GM10847 (cell line): ENCODE results near the gene CEP95.

ENCODE experiments used
- POLR2A ChIP-seq: IDR thresholded peaks from 2 replicates; pipeline ENCODE4 v1.6.1; 2011; ENCODE audit not compliant: insufficient read length; ENCODE audit errors: extremely low read depth

The CEP95 gene

DNA sequence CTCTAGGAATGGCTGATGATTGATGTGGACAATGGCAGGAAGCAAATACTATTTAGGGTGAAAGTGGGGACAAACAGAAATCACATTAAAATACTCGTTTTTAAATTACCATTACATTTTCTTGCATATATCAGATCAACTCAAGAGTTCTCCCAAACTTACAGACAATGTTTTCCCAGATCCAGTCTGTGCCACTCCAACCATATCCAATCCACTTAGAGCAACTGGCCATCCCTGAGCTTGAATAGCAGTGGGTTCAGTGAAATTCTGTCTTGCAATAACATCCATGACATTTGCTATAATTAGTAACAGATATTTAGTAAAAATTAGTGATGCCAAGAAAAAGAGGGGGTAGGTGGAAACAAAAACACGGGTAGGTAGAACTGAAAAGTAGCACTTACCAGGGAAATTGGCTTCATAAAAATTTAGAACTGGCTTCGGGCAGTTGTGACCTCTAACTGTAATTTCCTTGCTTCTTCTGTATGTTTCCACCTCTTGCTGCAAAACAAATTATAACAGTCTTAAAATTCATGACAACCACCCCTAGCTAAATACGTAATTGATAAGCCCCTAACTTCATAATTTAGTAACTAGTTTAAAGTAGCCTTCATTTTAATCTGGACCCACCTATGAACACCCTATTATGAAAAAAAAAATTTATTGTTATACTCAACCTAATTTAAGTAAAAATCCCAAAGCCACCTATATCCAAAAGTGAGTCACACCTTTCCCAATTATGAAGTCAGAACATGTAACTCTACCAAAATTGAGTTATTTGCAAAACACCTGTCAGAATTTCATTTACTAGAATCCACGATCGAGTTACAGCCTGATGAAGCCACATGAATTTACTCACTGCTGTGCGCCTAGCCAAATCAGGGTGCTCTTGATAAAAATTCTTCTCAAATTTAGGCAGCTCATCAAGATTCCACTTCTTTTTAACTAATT lies 2.7 kb upstream of the CEP95 start:
- TF ChIP-seq POLR2A, result no peak

DNA sequence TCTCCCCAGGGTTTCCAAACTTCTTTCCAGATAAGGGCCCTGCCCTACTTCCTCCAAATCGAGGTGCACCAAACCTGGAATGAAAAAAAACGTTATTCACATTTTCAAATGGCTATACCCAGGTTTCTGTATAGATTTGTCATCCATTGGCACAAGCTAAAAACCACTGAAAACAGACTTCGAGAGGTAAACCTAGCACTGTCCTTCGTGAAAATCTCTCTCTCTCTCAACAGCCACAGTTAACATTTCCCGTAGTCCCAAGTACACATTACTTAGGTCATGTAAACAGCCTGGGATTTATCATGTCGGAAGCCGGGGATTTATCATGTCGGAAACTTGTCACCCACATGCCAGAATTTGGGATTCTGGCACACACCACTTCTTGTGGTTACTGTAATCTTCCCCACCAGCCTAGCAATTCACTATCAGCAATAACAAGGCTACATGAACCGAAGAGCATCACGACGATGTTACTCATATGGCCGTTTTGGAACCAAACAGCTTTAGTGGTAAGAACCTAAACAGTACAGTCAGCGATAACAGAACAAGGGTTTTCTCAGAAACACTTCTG lies 1.9 kb upstream of the CEP95 start:
- TF ChIP-seq POLR2A, result no peak

DNA sequence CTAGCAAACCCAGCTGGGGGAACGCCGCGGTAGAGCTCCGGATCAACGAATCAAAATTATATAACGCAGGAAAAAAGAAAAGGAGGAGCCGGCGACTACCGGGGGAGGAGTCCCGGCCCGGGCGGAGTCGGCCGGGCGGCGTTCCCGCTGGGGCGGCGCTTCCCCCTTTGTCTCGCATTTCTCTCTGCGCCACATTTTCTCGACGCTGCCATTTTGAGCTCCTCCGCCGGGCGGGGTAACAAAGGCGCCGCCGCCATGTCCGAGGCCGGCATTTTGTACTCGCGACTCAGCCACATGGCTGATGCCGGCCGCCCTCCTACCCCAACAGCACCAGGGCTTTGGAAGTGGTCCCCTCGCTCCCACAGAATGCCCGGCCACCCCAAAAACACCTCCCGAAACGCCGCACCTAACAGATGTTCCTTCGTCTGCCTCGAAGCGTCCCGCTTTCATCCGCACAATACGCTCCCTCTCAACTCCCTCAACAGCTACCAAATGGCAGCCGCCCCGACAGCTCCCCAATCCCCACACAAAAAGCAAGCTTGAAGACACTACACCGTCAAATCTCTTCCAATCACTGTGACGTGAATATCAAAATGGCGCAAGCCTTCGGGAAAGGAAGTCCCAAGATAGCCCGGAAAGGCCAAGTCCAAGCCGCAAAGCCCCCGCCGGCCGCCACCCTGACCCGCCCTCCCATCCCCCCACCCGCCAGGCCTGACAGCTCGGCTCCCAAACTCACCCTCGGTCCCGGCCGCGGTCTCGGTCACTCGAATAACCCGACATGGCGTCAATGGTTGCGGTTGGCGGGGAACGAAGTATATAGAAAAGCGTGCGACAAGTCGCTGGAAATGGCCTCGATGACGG lies 1.2 kb upstream of the CEP95 start:
- peak; percentile 60 for TF ChIP-seq POLR2A

GRCh38 chr17:64506201-64506575 lies 589 bp upstream of the CEP95 start, which contains the start of gene DDX5:
Gene DDX5 (minus strand): TSS chr17:64506289. CDS start chr17:64506119, 170 bp downstream.
- TF ChIP-seq POLR2A, result peak; percentile 99

GRCh38 chr17:64507413-64507782 lies 621 bp downstream of the CEP95 start:
- no peak for TF ChIP-seq POLR2A

GRCh38 chr17:64508683-64509082 lies 1.9 kb downstream of the CEP95 start:
- TF ChIP-seq POLR2A, result no peak

GRCh38 chr17:64509179-64509578 lies 2.4 kb downstream of the CEP95 start:
- TF ChIP-seq POLR2A, result no peak

DNA sequence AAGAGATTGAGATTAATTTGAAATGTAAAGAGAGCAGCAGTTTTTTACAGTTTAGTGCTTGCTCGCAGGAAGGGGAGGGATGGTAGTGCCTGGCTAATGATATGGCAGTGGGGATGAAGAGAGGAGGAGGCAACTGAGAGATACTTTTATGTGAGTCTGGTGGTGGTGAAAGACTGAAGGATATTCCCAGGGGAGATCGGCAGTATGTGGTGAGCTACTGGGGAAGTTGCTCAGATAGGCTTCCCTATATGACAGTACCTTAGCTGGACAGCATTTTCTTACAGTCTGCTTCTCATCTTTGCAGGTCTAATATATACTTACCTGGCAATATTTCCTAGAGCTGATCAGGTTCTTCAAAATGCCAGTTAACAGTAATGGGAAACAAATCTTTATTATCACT lies 8.6 kb downstream of the CEP95 start:
- no peak for TF ChIP-seq POLR2A

- TF ChIP-seq POLR2A, result no peak
Measured at GRCh38 chr17:64515829-64516228, 9.1 kb downstream of the CEP95 start.

DNA sequence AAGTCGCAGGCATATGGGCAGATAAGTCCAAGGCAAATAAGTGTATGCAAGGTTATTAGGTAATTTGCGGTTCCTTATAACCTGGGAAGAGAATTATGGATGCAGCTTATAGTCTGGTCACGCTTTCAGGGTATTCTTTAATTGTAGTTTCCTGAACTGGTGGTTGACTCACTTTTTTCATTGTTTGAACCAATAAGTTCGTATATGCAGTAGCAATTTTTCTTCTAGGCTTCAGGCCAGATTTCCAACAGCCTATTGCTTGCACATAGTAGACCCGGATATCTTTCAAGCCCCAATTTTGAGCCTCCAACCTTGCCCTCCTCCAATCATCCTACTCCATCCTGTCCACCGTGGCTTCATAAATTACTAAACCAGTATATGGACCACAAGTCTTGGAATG lies 12.8 kb downstream of the CEP95 start:
- TF ChIP-seq POLR2A, result no peak

DNA sequence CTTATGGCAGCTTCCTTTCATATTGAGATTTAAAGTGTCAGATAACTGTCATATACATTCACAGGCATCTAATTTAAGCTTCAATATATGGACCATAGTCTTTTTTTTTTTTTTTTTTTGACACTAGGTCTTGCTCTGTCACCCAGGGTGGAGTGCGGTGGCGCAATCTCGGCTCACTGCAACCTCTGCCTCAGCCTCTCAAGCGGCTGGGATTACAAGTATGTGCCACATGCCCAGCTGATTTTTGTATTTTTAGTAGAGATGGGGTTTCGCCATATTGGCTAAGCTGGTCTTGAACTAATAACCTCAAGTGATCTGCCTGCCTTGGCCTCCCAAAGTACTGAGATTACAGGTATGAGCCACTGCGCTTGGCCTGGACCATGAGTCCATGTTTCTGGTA lies 13.6 kb downstream of the CEP95 start:
- TF ChIP-seq POLR2A, result no peak

DNA sequence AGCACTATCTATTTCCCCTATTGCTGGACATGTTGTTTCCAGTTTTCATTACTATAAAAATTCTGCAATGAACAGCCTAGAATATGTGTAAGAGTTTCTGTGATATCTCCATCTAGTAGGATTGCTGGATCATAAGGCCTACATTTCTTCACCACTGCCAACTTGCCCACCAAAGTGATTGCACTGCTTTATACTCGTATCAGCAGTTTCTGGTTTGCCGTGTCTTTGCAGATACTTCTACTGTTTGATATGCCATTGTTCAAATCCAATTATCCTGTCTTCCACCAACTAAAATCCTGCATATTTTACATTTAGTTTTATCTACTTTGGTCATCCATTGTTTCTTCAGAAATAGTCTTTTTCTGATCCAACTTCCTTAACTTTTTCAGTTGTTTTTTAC lies 21.1 kb downstream of the CEP95 start:
- TF ChIP-seq POLR2A, result no peak

- no peak for TF ChIP-seq POLR2A
Measured at GRCh38 chr17:64529221-64529620, 22.4 kb downstream of the CEP95 start.

DNA sequence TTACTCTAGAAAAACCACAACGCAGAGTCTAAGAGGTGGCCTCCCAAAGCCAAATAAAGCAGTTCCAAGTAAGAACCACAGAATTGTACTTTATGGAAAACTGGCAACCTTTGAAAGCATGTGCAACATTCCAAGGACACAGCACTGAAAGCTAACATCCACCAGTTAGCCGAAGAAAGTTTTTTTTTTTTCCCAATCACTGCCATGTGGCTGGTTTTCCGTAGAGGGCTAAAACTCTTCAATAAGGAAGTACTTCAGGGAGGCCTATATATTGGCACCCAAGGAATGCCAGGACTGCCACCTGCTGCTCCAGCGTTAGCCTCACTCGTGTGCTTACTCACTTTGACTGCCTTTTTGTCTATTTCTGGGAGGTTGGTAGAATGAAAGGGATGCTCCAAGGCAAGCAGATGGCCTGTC lies 25.2 kb downstream of the CEP95 start:
- TF ChIP-seq POLR2A, result no peak

- TF ChIP-seq POLR2A, result no peak
Measured at GRCh38 chr17:64532409-64532808, 25.6 kb downstream of the CEP95 start.

DNA sequence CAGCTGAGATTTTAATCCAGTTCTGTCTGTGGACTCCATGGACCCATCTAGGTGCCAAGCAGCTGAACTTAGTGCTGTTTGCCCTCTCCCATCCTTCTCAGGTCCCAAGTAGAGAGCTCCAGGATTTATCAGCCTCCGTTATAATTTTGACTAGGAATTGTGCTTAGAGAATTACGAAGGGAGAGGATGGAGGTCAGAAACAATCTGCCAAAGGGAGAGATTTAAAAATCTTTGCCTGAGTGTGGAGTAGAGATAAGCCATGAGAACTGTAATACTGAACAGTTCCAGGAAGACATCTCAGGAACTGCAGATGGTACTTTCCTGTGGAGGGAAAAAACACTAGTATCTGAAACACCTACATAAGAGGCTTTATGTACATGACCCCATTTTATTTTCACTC lies 27.0 kb downstream of the CEP95 start:
- TF ChIP-seq POLR2A, result no peak
